ENCODE data around the gene CTNNA1.
"Not testable (repeated sequence)": the region's sequence is repeated elsewhere in the genome, so short reads cannot be mapped to it uniquely, and the experiment has no call there.

Gene CTNNA1

GRCh38 chr5:138828556-138828955, 75.3 kb downstream of the CTNNA1 start:
- DNase-seq (ENCODE audit: extremely low spot score) = no peak
- ChIA-PET POLR2A (no interaction called here), CTCF (no interaction called here)
- no peak for TF ChIP-seq CTCF (IDR thresholded peaks at IDR 0.05; ENCODE audit: control extremely low read depth, extremely low read depth, low read depth, missing control alignments)

DNA sequence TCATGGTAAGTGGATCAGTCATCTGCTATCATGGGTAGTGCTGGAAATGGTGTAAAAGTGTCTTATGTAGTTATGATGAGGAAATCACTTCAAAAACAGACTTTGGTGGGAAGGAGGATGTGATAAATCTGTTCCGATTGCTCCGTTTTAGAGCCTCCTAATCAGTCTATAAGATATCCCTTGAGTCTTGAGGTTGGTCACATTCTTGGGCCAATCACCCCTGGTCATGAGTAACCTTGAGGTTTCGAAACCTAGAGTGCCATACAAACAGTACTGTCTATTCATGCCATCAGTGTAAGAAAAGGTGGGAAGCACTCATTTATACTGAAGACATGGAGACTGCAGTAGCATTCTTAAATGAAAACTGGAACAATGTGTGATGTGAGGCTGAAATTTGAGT, 76.1 kb downstream of the CTNNA1 start:
- TF ChIP-seq CTCF (IDR thresholded peaks at IDR 0.05; ENCODE audit: control extremely low read depth, extremely low read depth, low read depth, missing control alignments) = no peak
- CTCF ChIA-PET = no interaction called here
- POLR2A ChIA-PET = no interaction called here
- no peak for DNase-seq (ENCODE audit: extremely low spot score)

DNA sequence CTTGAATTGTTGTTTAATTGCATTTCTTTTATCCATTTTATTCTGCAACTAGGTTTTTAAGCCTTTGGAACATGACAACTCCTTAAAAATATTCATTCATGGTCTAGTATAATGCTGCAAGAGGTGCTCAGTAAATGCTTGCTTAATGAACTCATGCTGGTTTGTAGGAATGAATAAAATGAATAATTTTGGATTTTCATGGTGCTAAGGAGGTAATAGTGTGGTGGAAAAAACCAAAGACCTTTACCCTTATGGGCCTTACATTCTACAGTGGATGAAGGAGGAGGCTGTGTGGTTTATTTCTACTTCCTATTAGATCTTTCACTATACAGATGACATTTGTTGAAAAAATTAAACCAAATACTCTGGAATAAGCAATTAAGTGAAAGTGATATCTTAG, 78.5 kb downstream of the CTNNA1 start:
- POLR2A ChIA-PET = no interaction called here
- no peak for DNase-seq (ENCODE audit: extremely low spot score)
- TF ChIP-seq CTCF (IDR thresholded peaks at IDR 0.05; ENCODE audit: control extremely low read depth, extremely low read depth, low read depth, missing control alignments) = no peak
- CTCF ChIA-PET = no interaction called here

DNA sequence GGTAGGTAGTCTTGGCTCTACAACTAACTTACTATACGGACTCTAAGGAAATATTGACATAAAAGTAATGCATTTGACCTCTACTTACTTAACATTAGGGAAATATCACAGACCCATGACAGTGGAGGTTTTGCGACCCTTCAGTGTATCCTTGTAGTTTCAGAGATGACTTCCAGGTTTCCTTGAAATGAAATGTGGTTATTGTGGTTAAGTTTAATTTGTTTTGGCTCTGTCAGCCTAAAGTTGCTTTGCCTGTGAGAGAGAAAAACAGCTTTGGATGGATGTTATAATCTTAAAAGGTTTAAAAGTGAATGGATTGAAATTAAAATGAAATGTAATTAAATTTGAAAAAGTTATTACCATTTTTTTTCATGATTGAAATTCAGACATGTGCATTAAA, 79.0 kb downstream of the CTNNA1 start:
- ChIA-PET CTCF (interaction anchor here (2.0 to 2.5 kb wide), 3 partner anchors 10 to 43 kb away, joined by 7 to 11 read pairs (median 8); no protein-coding TSS in a partner anchor), POLR2A (no interaction called here)
- no peak for TF ChIP-seq CTCF (IDR thresholded peaks at IDR 0.05; ENCODE audit: control extremely low read depth, extremely low read depth, low read depth, missing control alignments)
- DNase-seq (ENCODE audit: extremely low spot score) = no peak

- ChIA-PET CTCF (interaction anchor here (1.8 to 4.1 kb wide), 5 partner anchors 8 to 44 kb away, joined by 4 to 28 read pairs (median 8); no protein-coding TSS in a partner anchor), POLR2A (no interaction called here)
- no peak for DNase-seq (ENCODE audit: extremely low spot score)
- no peak for TF ChIP-seq CTCF (IDR thresholded peaks at IDR 0.05; ENCODE audit: control extremely low read depth, extremely low read depth, low read depth, missing control alignments)
These were observed 79.9 kb downstream of the CTNNA1 start for GRCh38 chr5:138833080-138833479.

DNA sequence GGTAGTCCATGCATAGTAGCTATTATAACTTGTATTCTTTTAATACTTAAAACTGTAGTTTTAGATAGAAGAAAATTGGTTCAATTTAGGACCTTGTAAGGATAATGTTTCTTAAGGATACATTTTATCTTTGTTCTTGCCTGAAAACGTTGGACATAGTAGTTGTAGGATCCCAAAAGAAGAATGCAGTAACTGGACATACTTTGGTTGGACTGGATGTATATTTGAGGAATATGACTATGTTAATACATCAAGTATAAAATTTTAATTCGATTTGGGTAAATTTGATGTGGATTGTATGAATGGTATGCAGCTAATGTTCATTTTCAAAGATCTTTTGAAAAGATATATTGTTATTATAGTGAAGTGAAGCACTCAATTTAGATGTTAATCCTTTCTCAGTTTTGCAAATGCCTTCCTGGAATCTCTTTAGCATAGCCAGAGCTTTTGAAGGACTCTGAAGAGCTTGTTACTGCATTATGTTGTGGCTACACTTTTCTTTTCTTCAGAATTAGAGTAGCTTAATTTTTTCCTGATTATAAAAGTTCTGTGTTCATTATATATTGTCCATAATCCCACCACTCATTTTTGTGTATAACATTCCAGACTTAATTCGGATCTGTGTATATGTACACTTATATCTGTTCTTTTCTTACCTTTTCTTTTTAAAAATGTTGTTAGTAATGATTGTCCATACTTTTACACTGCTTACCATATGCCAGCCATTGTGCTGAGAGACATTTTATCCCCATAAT, 80.7 kb downstream of the CTNNA1 start:
- CTCF ChIA-PET = interaction anchor here (1.8 to 4.1 kb wide), 6 partner anchors 9 to 45 kb away, joined by 4 to 28 read pairs (median 9); no protein-coding TSS in a partner anchor
- no peak for TF ChIP-seq CTCF (IDR thresholded peaks at IDR 0.05; ENCODE audit: control extremely low read depth, extremely low read depth, low read depth, missing control alignments)
- POLR2A ChIA-PET = no interaction called here
- DNase-seq (ENCODE audit: extremely low spot score) = no peak

DNA sequence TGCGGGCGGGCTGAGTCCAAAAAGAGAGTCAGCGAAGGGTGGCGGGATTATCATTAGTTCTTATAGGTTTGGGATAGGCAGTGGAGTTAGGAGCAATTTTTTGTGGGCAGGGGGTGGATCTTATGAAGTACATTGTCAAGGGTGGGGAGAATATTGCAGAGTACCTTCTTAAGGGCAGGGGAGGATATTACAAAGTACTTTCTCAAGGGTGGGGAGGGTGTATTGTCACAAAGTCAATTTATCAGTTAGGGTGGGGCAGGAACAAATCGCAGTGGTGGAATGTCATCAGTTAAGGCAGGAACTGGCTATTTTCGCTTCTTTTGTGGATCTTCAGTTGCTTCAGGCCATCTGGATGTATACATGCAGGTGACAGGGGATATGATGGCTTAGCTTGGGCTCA, 81.6 kb downstream of the CTNNA1 start:
- POLR2A ChIA-PET; DNase-seq (ENCODE audit: extremely low spot score): not testable (repeated sequence)
- CTCF ChIA-PET = interaction anchor here (1.9 to 4.1 kb wide), 3 partner anchors 10 to 33 kb away, joined by 8 to 28 read pairs (median 10); no protein-coding TSS in a partner anchor

Measured in GM10248 (cell line).